Measurements from ENCODE around the gene OPN4.
"Not testable (repeated sequence)": the region's sequence is repeated elsewhere in the genome, so short reads cannot be mapped to it uniquely, and the experiment has no call there.

Gene OPN4

GRCh38 chr10:86632009-86632800, 22.1 kb upstream of the OPN4 start:
- no peak overlapping the region for H3K4me3 ChIP-seq
- no peak overlapping the region for H3K4me2 ChIP-seq
- no peaks in the 10 kb centered on the region for H4K20me1 ChIP-seq
- H3K4me1 ChIP-seq: no peaks in the 10 kb centered on the region
- H3K36me3 ChIP-seq: no peaks in the 10 kb centered on the region
- TF ChIP-seq Cebpa-rat (IDR thresholded peaks at IDR 0.05): no peak
- peaks cover 4 to 21% (median 12%) of the 10 kb centered on the region in 11 experiments; a peak in 17 of 22 replicates for H3K27me3 ChIP-seq
- no peak overlapping the region for H3K9ac ChIP-seq
- H3K9me3 ChIP-seq (replicated peaks in 1 of 11): peaks cover 0 to 12% (median 7%) of the 10 kb centered on the region in 11 experiments; a peak in 14 of 22 replicates
- no peak overlapping the region for H3K27ac ChIP-seq

GRCh38 chr10:86632951-86633350, 21.4 kb upstream of the OPN4 start:
- no peak overlapping the region for H3K4me3 ChIP-seq
- no peaks in the 10 kb centered on the region for H3K36me3 ChIP-seq
- peaks cover 4 to 21% (median 12%) of the 10 kb centered on the region in 11 experiments; a peak in 17 of 22 replicates for H3K27me3 ChIP-seq
- no peaks in the 10 kb centered on the region for H3K4me1 ChIP-seq
- no peak for TF ChIP-seq Cebpa-rat (IDR thresholded peaks at IDR 0.05)
- no peak overlapping the region for H3K9ac ChIP-seq
- no peaks in the 10 kb centered on the region for H4K20me1 ChIP-seq
- H3K27ac ChIP-seq: no peak overlapping the region
- H3K4me2 ChIP-seq: no peak overlapping the region
- H3K9me3 ChIP-seq (replicated peaks in 1 of 11): peaks cover 0 to 12% (median 7%) of the 10 kb centered on the region in 11 experiments; a peak in 14 of 22 replicates

GRCh38 chr10:86635402-86635801, 18.9 kb upstream of the OPN4 start:
- H3K9me3 ChIP-seq (replicated peaks in 1 of 11): peaks cover 0 to 12% (median 7%) of the 10 kb centered on the region in 11 experiments; a peak in 14 of 22 replicates
- no peak overlapping the region for H3K4me2 ChIP-seq
- no peak overlapping the region for H3K27ac ChIP-seq

GRCh38 chr10:86636311-86636710, 18.0 kb upstream of the OPN4 start:
- H4K20me1 ChIP-seq: no peaks in the 10 kb centered on the region
- H3K27me3 ChIP-seq: peaks cover 4 to 18% (median 12%) of the 10 kb centered on the region in 11 experiments; a peak in 17 of 22 replicates
- H3K9ac ChIP-seq: no peak overlapping the region
- no peak overlapping the region for H3K4me2 ChIP-seq
- TF ChIP-seq Cebpa-rat (IDR thresholded peaks at IDR 0.05): no peak
- H3K27ac ChIP-seq: no peak overlapping the region
- H3K4me3 ChIP-seq: no peak overlapping the region
- H3K4me1 ChIP-seq: no peaks in the 10 kb centered on the region
- H3K9me3 ChIP-seq (replicated peaks in 1 of 11): peaks cover 0 to 12% (median 7%) of the 10 kb centered on the region in 11 experiments; a peak in 14 of 22 replicates
- H3K36me3 ChIP-seq: no peaks in the 10 kb centered on the region

More at GRCh38 chr10:86635402-86635801, 18.9 kb upstream of the OPN4 start:
- H3K9ac ChIP-seq: no peak overlapping the region
- H3K4me3 ChIP-seq: no peak overlapping the region
- no peaks in the 10 kb centered on the region for H3K4me1 ChIP-seq
- no peaks in the 10 kb centered on the region for H3K36me3 ChIP-seq
- H4K20me1 ChIP-seq: no peaks in the 10 kb centered on the region
- TF ChIP-seq Cebpa-rat (IDR thresholded peaks at IDR 0.05): no peak
- H3K27me3 ChIP-seq: peaks cover 4 to 21% (median 12%) of the 10 kb centered on the region in 11 experiments; a peak in 17 of 22 replicates

GRCh38 chr10:86642021-86642420, 12.3 kb upstream of the OPN4 start:
- Histone ChIP-seq H3K9me3 (replicated peaks in 1 of 11) (no peaks in the 10 kb centered on the region), H3K4me1 (peaks cover 0 to 18% (median 9%) of the 10 kb centered on the region in 10 experiments; a peak in 13 of 20 replicates), H3K4me3 (no peak overlapping the region), H3K27ac (no peak overlapping the region), H3K9ac (no peak overlapping the region), H3K4me2 (no peak overlapping the region), H3K27me3 (no peaks in the 10 kb centered on the region), H4K20me1 (no peaks in the 10 kb centered on the region), H3K36me3 (no peaks in the 10 kb centered on the region)
- TF ChIP-seq Cebpa-rat (IDR thresholded peaks at IDR 0.05): no peak

GRCh38 chr10:86642499-86642898, 11.8 kb upstream of the OPN4 start:
- Histone ChIP-seq H3K4me2 (peak overlapping the region in 2 of 11 experiments; percentile 29 to 44; a peak in 2 of 22 replicates), H3K36me3 (no peaks in the 10 kb centered on the region)

GRCh38 chr10:86644152-86644793, 10.1 kb upstream of the OPN4 start:
- no peaks in the 10 kb centered on the region for H3K9me3 ChIP-seq (replicated peaks in 1 of 11)
- no peak overlapping the region for H3K9ac ChIP-seq
- no peaks in the 10 kb centered on the region for H3K27me3 ChIP-seq
- 0 out of 22 replicates have a peak overlapping the region, but pooled peaks of 3 of the 11 experiments have one; percentile 3 to 44 (median 10) for H3K4me2 ChIP-seq
- peaks cover 0 to 18% (median 9%) of the 10 kb centered on the region in 10 experiments; a peak in 13 of 20 replicates for H3K4me1 ChIP-seq
- no peak overlapping the region for H3K4me3 ChIP-seq
- H4K20me1 ChIP-seq: no peaks in the 10 kb centered on the region; a peak in 1 of 22 replicates
- H3K27ac ChIP-seq: no peak overlapping the region
- H3K36me3 ChIP-seq: no peaks in the 10 kb centered on the region
- no peak for TF ChIP-seq Cebpa-rat (IDR thresholded peaks at IDR 0.05)

More at GRCh38 chr10:86642499-86642898, 11.8 kb upstream of the OPN4 start:
- Histone ChIP-seq H4K20me1 (no peaks in the 10 kb centered on the region), H3K9me3 (replicated peaks in 1 of 11) (no peaks in the 10 kb centered on the region), H3K4me1 (peaks cover 0 to 18% (median 9%) of the 10 kb centered on the region in 10 experiments; a peak in 13 of 20 replicates), H3K27ac (no peak overlapping the region), H3K9ac (no peak overlapping the region), H3K4me3 (no peak overlapping the region), H3K27me3 (no peaks in the 10 kb centered on the region)
- no peak for TF ChIP-seq Cebpa-rat (IDR thresholded peaks at IDR 0.05)

GRCh38 chr10:86644794-86645445, 9.4 kb upstream of the OPN4 start:
- no peaks in the 10 kb centered on the region; a peak in 1 of 22 replicates for H4K20me1 ChIP-seq
- no peaks in the 10 kb centered on the region for H3K27me3 ChIP-seq
- H3K27ac ChIP-seq: no peak overlapping the region
- no peak overlapping the region for H3K4me3 ChIP-seq
- H3K4me1 ChIP-seq: peaks cover 0 to 25% (median 15%) of the 10 kb centered on the region in 10 experiments; a peak in 14 of 20 replicates
- no peak overlapping the region for H3K9ac ChIP-seq
- no peak for TF ChIP-seq Cebpa-rat (IDR thresholded peaks at IDR 0.05)
- no peaks in the 10 kb centered on the region for H3K9me3 ChIP-seq (replicated peaks in 1 of 11)
- H3K4me2 ChIP-seq: 0 out of 22 replicates have a peak overlapping the region, but pooled peaks of 2 of the 11 experiments have one; percentile 3 to 10
- no peaks in the 10 kb centered on the region for H3K36me3 ChIP-seq

- H3K9me3 ChIP-seq (replicated peaks in 1 of 11); H3K27ac ChIP-seq; H4K20me1 ChIP-seq; H3K4me2 ChIP-seq; H3K36me3 ChIP-seq; H3K27me3 ChIP-seq; H3K4me3 ChIP-seq; H3K9ac ChIP-seq: not testable (repeated sequence)
- H3K4me1 ChIP-seq: peaks cover 0 to 33% (median 21%) of the 10 kb centered on the region in 10 experiments; a peak in 14 of 20 replicates
Observed at GRCh38 chr10:86645621-86646165, 8.7 kb upstream of the OPN4 start.

All from BLaER1 treated with 17β-estradiol and CSF1 and Interleukin-3, amounts not matched to agents 10 nM and 100 nM (cell line).